Stromal cell of bone marrow (primary cell): ENCODE results near the gene SYNDIG1.
A peak's percentile ranks its signal among the peaks of the same experiment; 100 is the strongest.
"Not testable (repeated sequence)": the region's sequence is repeated elsewhere in the genome, so short reads cannot be mapped to it uniquely, and the experiment has no call there.

Source experiments
- DNase-seq: peaks from one replicate; pipeline ENCODE4 v3.0.0-alpha.2; 2012; ENCODE audit warnings: low read depth

Gene SYNDIG1

DNA sequence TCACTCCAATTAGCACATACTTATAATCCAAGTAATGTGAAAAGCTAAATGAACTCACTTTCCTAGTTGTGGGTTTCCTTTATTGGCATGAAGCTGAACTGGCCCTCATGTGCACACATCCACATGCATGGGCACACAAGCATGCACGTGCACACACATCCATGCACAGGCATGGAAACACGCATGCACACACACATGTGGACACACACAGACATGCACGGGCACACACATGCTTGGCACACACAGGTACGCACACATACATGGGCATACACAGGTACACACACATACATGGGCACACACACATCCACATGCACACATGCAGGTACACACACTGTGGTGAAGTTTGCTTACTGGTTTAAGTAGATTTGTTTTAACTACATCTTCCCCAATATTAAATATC is 23.8 kb downstream of the SYNDIG1 start:
- DNase-seq, result no peak

DNA sequence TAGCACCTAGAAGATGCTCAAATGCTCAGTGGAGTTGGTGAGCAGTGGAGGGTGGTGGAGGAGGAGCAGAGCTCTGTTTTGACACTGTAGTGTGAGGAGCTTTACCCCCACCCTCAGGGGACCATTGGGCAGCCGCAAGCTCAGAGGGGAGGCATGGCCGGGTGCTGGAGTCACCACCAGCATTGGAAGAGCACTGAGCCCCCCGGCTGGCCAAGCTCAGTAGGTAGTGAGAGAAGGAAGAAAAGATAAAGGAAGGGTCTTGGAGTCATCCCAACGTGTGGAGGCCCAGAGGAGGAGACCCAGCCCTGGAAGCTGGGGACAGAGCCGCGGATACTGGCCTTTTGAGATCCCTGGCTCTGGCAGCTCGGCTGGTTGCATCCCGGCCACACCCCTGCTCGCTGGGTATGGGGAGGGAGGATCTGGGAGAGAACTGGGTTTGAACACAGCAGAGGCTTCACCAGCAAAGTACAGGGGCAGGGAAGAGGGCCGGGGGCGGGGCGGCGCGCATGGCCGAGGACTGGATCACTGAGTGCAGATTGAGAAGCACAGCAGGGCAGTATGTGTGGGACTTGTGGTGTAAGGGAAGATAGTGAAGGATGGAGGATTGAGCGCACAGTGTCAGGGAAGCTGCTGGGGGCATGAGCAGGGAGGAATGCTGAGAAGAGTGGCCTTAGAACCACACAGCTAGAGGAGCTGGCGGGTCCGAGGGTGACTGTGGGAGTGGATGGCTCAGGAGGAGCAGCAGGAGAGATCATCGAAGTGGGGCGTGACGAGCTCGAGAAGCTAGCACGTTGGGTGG is 24.4 kb downstream of the SYNDIG1 start:
- DNase-seq, result no peak

DNA sequence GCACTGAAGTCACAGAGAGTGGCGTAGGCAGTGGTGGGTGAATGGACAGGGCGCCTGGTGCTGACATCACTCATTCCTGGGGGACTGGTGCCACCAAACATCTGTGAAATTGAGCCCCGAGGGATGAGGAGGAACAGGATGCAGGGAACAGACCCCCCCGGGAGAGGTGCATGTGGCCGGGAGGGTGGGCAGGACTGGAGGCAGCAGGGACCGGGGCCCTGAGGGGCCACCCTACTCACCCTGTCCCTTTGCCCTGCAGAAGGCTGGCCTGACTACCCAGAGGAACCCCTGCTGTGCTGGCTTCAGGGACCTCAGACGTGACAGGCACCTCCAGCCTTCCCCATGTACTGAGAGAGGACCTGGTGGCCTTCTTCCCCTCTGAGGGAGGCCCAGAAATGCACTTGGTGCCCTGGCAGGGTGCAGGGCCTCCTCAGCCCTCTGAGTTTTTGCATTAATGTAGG is 25.1 kb downstream of the SYNDIG1 start:
- DNase-seq, result no peak

DNA sequence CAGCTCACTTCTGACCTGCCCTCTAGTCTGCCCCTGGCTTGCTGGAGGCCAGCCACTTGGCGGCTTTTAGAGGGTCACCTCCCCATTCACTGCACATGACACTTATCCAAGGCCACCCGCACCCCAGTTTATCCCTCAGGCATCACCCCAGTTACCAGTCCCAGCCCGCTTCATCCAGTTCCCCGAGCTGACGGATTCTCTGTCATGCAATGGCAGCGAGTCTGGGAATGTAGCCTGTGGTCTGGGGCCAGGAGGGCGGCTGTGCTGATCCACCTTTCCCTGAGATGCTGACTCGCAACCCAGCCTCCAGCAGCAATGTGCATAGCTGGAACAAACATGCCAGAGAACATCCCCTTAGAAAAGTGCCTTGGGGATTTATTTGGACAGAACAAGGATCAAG is 25.8 kb downstream of the SYNDIG1 start:
- DNase-seq, result no peak

DNA sequence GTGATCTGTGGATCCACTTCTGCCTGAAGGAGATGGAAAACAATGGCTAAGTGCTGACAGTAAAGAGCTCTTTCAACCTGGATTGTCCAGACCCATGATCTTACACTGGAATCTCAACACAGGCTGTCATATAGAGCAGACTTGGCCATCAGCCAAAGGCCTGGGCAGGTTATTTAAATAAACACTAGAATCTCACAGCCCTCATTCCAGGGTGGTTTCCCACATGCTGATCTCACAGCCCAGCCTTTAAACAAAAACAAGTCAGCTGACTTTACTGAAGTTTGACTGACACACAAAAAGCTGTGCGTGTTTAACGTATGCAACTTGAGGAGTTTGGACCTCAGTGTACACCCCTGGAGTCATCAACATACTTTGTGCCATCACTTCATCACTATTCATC is 28.4 kb downstream of the SYNDIG1 start:
- DNase-seq, result no peak

DNA sequence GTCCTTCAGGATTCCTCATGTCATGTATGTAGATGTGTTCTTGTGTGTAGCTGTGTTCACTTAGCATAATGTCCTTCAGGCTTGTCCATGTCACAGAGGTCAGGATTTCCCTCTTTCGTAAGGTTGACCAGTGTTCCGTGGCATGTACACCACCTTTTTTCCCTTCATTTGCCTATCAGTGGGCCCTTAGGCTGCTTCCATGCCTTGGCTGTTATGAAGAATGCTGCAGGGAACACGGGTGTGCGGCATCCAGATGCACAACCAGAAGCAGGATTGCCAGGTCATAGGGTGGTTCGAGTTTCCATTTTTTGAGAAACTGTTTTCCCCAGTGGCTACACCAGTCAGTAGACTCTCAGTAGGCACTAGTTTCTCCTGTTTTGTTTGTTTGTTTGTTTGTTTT is 29.2 kb downstream of the SYNDIG1 start:
- no peak for DNase-seq

DNA sequence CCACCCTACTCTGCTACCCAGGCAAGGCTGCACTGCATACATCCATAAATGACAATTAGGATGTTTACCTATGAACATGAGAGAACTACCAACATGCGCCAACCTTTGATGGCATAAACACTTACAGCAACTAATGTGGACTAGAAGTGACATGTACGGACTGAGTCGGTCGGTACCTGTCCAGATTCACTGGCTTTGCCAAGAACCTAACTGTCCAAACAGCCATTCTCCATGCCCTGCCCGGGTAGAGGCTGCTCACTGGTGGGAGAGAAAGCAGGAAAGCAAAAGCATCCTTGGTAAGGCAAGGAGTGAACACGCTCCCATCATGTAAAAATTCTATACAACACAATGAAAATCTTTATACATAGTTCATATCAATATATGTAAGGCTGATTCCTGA is 30.0 kb downstream of the SYNDIG1 start:
- DNase-seq, result no peak

DNA sequence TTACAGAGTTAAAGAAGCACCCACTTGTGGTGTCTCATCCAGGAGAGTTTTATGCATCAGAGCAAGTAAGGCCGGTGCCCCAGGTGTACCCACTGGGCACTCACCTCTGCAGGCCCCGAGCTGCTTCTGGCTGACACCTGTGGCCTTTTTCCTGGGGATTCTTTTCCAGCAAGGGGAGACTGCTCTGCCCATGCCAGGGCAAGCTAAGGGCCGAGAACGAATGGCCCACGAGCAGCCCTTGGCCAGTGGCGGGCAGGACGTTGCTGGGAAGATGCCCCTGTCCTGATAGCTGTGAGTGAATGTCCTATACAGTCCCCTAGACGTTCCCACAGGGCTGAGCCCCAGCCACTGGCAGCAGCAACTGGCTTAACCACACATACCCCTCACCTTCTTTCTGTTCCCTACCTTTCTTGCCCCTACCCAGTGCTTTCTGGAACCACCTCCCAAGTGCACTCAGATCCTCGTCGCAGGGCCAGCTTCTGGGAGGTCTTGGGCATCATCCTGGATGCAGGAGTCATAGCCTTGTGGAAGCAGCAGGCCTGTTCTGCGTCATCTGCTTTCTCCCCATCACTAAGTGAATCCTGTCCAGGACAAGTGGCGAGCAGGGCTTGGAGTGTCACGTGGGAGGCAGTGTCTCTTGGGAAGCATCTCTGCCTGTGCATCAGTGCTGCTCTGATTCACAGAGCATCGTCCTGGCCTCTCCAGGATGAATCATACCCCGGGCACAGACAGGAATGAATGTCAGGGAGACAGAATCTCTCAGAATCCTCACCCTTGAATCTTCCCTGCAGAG is 32.5 kb downstream of the SYNDIG1 start:
- DNase-seq, result peak; percentile 98

DNA sequence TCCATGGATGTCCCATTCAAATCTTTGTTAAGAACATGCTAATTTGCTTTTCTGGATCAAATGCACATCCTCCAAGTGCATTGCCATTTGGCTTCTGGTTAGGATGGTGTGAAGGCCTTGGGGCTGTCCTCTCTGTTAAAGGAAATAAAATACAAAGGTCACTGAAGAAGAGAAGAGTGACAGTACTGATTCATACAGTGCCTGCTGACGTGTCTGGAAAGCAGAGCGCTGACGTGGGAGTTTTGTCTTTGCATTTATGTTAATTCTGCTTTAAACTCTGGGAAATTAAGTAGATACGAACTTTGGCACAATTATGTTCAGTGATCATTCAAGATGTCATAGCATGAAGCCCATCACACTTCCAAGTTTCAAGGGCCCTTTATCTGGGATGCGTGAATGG is 33.2 kb downstream of the SYNDIG1 start:
- no peak for DNase-seq

DNA sequence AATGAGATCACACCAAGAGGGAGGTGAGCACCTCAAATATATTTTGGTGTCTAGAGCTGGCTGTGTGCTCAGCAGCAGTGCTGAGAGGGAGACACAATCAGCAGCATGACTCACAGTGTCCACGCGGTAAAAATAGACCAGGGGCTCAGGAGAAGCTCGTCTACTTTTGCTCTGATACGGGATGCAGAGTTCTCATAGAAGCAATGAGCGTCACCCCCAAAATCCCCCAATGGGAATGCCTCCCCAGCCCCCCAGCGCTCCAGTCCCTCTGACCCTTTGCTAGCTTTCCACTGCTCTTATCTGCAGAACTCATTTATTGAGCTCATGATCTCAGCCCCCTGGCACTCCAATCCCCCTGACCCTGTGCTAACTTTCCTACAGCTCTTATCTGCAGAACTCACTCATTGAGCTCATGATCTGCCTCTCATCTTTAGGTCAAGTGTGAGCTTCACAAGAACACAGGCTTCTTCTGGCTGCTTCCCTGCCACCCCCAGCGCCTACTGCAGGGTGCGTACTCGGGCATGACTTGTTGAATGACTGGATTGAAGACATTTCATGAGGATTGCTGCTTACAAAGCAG is 34.0 kb downstream of the SYNDIG1 start:
- DNase-seq, result peak; percentile 44

DNA sequence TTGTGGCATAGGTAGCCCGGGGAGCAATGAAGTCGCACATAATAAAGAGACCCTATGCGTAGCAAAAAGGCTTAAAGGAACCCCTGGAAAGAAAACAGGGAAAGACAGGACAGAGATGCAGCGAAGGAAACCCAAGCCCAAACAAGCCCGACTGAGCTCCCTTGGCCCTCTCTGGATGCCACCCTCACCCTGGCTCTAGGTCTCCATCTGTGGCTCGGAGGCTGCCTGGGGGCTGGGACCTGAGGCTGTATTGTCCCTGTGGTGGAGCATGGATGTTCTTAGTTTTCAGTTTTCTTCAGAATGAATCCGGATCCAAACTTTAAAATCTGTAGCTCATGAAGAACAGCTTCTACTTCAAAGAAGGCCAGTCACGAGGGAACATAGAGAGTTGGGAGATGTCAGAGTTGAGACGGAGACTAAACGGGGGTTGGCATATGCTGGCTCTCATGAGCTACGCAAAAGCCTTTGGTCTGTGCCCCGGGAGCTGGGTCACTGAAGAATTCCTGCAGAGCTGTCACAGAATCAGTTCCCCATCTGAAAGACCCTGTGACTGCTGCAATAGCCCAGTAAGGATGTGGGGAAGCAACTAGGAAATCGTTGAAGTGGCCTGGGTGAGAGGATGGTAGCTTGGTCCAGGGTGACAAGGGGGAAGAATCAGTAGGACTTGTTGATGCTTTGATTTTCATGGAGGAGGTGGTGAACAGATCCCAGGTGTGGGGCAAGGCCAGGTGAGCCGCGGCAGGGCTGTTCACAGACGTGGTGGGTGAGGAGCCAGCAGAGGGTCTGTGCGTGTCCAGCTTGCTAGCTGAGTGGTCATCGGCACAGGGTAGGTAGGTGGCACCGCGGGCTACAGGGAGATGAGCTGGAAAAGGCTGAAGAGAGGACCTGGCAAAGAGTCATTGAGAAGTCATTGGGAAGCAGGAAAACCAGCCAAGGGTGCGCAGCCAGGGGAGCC is 35.2 kb downstream of the SYNDIG1 start:
- DNase-seq, result no peak

DNA sequence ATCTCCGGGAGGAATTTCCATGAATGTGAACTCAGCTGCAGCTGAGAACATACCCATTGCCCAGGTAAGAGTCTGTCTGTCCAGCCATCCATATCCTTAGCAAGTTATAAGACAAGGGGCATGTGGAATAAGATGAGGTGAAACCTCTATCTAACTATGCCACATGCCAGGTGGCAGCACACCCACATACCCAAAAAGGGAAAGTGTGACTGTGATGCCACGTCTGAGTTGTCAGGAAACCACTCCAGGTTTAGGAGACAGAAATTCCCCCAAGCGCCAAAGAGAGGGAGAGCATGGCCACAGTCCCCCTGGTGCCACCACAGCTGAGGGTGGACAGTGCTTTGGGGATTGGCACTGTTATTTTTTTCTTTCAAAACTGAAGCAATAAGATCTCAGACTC is 36.7 kb downstream of the SYNDIG1 start:
- no peak for DNase-seq

DNA sequence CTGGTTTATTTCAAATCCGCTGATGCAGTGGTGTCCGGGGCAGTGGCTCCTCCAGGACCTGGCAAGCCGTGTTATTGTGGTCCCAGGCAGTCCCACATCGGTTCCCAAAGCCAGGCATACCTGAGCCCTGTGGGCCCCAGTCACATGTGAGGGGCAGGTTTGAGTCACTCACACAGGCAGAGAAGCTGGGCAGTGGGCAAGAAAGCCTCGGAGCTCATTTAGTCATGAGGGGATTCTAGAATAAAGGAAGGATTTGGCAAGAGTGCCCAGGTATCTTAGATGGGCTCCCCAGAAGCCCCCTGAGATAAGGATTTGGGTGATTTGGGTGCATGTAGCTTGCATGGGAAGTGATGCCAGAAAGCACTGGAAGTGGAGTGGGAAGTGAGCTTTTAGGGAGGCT is 37.3 kb downstream of the SYNDIG1 start:
- no peak for DNase-seq

DNA sequence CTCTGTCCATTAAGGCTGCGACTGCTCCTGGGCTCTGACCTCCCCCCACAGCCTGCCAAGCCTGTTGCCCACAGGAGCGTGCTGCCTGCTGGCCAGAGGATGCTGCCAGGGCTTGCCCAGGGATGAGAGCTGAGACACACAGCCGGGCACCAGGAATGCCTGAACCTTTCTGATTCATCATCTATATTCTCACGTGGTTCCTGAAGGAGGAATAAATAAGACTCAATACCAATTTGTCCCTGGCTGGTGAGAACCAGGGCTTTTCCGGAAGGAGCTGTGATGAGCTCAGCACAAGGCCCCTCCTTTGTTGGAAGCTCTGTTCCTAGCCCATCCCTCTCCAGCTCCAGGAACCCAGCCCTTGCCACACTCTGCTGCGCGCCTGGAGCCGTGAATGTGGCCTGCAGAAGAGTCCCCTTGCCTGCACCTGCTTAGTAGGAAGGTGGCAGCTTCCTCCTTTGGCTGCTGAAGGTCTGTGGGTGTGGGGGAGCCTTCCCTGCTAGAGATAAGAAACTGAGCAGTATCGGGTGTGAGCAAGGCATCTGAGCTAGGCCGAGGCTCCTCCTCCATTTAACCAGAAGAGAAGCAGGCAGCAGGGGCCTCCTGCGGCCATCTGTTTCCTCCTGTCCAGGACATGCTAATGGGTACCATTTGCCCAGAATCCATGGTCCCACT is 37.9 kb downstream of the SYNDIG1 start:
- DNase-seq, result no peak

DNA sequence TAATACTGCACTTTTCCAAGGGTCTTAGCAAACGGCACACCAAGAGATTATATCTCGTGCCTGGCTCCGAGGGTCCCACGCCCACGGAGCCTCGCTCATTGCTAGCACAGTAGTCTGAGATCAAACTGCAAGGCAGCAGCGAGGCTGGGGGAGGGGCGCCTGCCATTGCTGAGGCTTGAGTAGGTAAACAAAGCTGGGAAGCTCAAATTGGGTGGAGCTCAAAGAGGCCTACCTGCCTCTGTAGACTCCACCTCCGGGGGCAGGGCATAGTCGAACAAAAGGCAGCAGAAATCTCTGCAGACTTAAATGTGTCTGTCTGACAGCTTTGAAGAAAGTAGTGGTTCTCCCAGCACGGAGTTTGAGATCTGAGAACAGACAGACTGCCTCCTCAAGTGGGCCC is 43.0 kb downstream of the SYNDIG1 start:
- not testable (repeated sequence) for DNase-seq

DNA sequence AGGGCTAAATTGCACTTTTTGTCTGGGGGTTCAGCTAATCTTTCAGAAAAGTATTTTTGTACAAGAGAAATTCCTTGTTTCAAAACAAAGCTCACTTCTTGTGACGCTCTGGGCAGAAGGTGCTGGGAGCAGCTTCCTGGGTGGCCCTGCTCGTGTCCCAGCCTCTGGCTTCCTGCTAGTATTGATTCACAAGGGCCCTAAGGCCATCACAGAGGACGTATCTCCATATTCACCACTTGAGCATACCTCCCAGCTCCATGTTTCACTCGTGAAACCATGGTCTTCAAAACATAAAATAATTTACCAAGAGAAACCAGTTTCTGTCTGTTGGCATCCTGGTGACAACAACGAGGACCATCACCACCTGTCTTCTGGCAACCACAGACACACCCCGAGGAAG is 49.1 kb downstream of the SYNDIG1 start:
- DNase-seq, result no peak

DNA sequence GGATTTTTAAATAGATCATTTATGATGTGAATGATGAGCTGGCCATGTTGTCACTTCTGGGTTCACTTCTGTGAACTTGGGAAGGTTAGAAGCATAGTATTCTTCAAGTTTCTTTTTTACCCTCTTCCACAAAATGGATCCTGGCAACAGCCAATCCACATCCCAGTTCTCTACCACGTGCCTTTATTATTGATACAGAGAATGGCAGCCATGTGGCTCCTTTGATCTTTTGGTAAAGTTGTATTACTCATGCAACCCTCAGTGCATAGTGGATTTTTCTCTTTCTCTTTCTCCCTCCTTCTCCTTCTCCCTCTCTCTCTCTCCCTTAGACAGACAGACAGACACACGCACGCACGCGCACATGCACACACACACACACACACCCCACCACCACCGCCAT is 50.0 kb downstream of the SYNDIG1 start:
- DNase-seq, result no peak

DNA sequence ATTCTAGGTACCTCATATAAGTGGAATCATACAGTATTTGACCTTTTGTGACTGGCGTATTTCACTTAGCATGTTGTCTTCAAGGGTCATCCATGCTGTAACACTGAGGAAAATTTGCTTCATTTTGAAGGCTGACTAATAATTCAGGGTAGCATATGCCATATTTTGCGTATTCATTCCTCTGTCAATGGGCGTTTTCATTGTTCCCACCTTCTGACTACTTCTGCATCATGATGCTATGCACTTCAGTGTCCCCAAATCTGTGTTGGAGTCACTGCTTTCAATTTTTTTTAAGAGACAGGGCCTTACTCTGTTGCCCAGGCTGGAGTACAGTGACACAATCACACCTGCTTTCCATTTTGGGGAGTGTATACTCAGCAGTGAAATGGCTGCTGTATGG is 51.6 kb downstream of the SYNDIG1 start:
- no peak for DNase-seq

DNA sequence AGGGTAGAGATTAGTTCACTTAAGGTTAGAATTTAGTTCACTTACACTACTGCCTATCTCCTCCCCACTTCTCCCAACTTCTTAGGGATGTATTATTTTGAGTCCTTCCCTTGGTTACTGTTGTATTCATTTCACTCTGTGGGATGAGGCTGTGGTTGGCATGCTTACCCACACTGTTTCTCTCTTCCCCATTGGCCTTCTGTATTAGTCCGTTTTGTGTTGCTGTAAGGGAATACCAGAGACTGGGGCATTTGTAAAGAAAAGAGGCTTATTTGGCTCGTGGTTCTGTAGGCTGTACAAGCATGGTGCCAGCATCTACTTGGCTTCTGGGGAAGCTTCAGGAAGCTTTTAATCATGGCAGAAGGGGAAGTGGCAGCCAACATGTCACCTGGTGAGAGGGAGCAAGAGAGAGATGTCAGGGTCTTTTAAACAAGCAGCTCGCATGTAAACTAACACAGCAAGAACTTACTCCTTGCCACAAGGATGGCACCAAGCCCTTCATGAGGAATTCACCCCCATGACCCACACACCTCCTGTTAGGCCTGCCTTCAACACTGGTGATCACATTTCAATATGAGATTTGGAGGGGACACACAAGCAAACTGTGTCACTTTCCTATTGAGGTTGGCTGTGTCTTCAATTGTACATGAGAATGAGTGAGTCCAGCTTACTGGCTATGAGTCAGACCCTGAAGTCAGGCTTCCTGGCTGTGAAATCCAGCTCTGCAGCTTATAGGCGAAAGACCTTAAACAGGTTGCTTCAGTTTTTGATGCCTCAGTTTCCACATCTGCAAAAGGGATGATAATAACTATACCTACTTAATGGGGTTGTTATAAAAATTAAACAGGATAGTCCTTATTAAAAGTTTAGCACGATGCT is 53.3 kb downstream of the SYNDIG1 start:
- DNase-seq, result no peak

DNA sequence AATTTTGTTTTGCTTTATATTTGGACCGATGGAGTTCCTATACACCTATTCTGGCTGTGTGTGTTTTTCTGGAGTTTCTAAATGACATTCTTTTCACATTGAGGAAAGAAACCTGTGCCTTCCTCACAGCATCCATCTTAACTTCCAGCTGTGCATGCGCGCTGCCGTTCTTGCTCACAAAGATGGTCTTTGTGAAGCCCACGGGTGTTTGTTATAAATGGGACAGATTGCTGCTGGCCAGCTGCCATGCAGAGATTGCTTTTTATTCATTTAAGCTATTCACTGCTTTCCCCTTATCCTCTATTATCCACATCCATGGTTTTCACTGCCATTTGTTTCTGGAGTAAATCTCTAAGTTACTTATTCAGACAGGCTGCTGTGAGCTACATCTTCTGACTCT is 54.2 kb downstream of the SYNDIG1 start:
- DNase-seq, result no peak
